Endometrial microvascular endothelial cells (primary cell): ENCODE measurements around the gene CAPZB. TPM values are rescaled to one million over a fixed set of nuclear protein-coding genes. Genes with fewer than 3 reads are reported as not detected.
"Not testable (repeated sequence)": the region's sequence is repeated elsewhere in the genome, so short reads cannot be mapped to it uniquely, and the experiment has no call there.

Experiments
- in situ Hi-C: cut with HindIII; loops from 2 replicates; pipeline ENCODE4 v1.10.0; 2017; ENCODE audit warnings: low sequenced_read_pairs, low pct_unique_long_range_greater_than_20kb; ENCODE audit errors: inconsistent ontology term
- total RNA-seq: library from RNA; depleted of rRNA; stranded (reverse); fragments of >200 nt; gene quantifications from one replicate; pipeline ENCODE4 v1.2.3, GENCODE V29; 2015; ENCODE audit errors: inconsistent ontology term

CAPZB gene
- total RNA-seq, 1 donor from 2014 or later, result 146 TPM

DNA sequence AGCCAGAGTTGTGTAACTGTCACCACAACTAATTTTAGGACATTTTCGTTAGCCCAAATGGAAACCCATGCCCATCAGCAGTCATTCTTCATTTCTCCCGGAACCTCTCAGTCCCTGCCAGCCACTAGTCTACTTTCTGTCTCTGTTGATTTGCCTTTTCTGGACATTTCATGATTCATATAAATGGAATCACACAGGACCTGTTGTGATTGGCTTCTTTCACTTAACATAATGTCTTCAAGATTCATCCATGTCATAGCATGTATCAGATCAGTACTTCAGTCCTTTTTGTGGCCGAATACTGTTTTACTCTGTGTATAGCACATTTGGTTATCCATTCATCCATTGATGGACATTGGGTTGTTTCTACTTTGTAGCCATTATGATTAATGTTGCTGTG lies 166.1 kb downstream of the CAPZB start:
- in situ Hi-C loops, result no loop called here

DNA sequence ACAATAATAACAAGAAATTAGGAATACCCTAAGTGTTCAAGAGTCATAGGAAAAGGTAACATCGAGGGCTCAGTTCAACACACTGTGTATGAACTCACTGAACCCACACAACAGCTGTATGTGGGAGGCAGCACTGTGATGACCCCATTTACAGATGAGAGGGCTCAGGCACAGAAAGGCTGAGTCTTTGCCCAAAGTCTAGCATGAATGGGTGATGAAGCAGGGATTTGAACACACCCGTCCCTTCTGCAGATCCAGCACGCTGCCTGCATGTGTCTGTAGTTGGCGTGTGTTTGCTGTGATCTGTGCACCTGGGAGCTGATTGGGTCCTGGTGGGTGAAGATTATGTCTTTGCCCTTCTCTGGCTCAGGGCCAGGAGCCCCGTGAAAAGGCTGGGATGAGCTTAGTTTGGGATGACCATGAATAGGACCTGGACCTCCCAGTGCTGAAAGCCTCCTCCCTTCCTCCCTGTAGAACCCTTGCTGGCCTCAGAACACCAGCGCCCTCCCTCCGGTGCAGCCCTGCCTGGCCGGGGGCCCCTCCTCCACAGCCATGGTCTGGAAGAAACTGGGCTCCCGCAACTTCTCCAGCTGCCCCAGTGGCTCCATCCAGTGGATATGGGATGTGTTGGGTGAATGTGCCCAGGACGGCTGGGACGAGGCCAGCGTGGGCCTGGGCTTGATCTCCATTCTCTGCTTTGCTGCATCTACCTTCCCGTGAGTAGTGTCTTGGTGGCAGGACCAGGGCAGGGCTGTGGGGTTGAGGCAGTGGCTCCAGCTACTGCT lies 168.0 kb downstream of the CAPZB start:
- in situ Hi-C loops, result no loop called here

DNA sequence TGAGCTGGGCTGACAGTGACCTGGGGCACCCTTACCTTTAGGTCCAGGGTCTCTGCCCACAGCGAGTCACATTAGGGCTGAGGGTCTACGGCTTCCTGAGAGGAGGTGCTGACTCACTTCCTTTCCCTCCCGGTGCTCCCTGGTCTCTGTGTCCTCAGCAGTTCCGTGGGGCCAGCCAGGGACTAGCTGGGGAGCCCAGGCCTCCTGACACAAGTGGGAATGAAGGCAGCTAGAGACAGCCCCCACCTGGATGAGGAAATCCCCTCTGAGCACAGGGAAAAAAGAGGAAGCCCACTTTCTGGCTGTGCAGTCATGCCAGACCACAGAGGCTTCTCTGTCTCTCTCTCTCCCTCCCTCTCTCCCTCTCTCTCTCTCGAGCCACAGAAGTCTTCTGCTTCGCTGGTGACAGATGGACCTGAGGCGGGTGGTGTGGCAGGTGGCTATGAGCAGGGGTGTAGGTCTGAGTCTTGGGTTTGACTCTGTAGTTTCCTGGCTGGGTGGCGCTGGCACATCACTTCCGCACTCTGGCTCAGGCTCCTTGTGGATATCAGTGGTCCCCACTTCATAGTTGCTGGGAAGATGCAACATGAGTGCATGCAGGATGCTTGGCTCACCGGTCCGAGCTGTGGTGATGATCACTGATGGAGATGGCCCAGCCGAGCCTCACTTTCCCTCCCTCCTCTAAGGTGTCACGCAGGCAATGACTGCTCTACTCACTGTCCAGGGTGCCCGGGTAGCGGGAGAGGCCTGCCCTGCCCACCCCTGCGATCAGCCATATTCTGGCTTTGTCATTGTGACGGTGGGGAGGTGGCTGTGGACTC lies 169.8 kb downstream of the CAPZB start:
- in situ Hi-C loops, result no loop called here

DNA sequence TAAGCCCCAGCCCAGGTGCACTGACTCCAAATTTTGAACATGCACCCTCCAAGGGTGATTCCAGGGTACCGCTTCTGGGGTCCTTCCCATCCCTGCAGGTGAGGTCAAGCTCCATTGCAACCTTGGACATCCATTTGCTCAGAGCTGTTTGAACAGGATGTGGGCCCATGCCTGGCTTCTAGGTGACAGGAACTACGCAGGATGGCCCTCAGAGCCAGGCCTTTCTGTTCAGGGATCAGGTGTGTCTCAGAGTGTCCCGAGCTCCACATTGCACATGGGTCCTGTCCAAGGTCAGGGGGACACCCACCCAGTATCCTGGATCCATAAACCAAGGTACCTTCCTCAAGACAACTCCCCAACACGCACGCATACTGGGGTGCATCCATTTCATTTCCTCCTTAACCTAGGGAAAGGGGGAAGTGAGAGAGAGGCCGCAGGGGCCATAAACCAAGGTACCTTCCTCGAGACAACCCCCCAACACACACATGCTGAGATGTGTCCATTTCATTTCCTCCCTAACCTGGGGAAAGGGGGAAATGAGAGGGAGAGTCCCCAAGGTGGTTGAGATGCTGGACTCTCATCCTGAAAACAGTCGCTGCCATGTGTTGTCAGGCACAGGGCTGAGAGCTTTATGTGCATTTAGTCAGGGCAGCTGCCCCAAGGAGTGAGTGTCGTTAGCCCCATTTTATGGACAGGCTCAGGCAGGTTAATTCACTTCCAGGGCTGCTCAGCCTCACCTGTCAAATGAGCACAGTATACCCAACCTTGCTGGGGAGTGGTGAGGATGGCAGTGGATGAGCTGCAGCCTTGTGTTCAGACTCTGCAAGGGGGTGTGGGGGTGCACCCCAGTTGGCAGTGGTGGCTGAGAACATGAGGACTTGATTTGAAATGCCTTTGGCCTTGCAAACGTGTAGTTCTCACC lies 171.1 kb downstream of the CAPZB start:
- in situ Hi-C loops, result no loop called here

DNA sequence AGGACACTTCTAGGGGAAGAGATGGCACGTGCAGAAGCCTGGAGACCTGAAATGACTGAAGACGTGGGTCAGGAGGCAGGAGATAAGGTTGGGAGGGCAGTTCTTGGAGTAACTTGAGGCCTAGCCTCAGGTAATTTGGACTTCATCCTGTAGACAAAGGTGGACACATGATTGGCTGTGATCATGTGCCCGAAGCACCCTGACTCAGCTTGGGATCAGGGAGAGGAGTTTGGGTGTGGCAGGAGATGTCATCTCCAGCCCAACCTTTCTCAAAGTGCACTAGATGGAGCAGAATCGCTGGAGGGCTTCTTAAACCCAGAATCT lies 171.7 kb downstream of the CAPZB start:
- in situ Hi-C loops, result no loop called here

DNA sequence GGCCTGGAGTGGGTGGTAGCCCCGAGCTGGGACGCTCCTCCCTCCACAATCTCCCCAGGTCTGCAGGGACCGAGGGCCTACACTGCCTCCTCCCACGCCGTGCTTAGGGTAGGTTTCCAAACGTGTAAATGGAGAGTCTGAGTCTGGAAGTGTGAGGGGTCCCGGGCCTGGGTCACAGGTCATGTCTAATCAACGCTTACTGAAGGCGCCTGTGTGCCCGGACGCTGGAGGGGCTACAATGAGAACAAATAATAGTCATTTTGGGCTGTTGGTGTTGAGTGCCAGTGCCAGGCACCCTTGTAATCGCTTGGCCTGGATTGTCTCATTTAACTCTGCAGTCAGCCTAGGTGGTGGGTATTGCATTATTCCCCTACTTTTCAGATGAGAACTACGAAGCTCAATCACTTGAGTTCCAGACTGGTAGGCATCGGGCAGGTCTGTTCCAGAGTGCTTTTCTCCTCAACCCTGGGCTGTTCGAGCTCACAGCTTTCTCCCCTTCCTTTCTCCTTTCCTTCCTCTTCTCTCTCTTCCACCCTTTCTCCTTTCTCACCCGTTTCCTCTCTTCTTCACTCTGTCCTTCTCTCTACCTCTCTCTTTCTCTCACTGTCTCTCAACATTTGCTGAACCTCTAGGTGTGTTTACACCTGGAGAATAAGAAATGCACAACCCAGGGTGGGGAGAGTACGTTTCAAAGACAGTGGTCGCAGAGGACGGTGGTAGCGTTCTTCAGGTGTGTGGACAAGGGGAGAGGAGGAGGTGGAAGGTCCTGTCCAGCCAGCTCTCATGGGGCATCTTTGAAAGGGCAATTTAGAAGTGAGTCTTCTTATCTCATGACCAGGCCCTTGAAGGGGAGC lies 172.3 kb downstream of the CAPZB start:
- in situ Hi-C loops, result no loop called here

DNA sequence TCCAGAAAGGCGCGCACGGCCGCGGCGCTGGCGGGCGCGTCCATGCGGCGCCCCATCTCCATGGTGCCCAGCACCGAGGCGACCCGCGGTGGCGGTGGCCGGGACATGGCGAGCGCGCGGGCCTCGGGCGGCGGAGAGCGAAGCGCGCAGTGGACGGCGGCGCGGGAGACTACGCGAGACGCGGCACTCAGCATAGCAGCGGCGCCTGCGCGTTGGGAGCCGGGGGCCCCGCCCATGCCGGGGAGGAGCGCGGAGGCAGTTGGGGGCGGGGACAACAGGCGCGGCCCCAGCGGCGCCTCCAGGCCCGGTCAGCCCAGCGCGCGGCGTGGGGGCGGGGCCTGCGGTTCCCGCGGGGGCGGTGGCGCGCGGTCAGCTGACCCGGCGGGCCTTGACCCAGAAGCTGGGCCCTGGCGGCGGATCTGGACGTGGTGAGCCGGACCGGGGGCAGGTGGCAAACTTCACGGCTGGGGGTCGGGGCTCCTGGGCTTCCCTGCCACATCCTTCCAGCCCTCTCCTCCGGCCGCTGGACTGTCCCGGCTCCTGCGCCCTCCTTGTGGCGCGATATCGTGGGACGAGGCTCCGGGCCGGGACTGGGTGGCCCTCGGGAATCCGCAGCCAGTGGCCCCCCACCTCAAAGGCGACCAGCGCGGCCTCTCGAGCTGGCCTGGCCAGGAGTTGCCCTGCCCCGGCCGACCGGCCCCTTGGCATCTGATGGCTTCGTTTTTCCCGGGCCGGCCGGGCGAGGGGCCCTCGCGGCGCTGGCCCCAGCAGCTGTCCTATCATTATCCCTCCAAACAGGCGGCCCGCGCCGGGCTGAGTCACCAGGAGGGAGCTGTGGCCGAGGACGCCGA lies 173.2 kb downstream of the CAPZB start, which contains the start of the genes AKR7A2 and SLC66A1:
AKR7A2 (minus strand) TSS at position 214 of the 851 bp plus-strand sequence; CDS start at position 194, 20 bp downstream.
SLC66A1 (plus strand) TSS at position 396 of the 851 bp plus-strand sequence. CDS start 5,352 bp downstream, outside the sequence.
- in situ Hi-C loops, result no loop called here

DNA sequence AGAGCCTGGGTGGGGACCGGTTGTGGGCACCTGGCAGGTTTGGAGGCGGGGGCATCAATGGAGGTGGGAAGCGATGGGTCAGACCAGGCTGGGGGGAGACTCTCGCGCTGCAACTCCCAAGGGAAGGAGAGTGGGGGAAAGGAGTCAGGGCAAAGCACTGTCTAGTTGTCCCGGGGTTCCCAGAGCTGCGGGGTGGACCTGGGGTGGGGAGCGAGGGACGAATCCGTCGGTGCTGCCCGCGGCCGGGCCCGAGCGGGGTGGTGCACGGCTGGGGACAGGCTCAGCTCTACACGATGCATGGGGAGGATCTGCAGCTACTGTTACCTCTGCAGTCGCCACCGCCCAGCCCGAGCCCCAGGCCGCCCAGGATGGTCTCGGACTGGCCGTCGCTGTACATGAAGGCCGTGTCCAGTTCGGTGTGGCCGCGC lies 173.8 kb downstream of the CAPZB start:
- in situ Hi-C loops, result no loop called here

DNA sequence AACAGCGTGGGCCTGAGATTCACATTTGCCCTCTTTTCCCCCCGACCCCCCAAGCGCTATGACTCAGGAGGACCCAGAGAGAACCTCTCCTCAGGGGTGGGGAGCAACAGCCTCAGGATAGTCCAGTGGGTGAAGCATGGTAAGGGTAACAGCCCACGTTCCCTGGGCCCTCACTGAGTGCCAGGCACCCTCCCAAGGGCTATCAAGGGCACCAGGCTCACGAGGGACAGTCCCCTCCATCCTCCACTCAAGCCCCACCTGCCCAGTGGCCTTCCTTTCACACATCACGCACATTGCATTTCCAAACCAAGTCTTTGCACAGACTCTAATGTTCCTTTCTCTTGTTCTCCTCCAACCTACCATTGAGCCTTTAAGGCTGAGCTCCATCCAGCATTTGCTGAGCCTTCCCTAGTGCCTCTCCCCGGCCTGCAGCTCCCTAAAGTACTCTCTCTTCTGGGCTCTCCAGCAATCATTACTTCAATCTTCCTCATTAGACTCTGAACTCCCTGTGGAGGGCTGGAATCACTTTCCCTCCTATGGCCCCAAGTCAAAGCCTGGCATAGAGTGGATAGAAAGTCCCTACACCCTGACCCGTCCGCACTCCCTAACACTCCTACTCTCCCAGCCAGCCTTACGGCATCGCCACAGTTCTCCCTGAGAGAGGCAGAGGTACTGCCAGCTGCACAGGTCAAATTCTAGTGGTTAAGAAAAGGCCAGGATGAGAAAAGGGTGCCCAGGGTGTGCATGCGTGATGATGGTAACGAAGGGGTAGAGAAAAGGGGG lies 174.4 kb downstream of the CAPZB start:
- in situ Hi-C loops, result no loop called here

DNA sequence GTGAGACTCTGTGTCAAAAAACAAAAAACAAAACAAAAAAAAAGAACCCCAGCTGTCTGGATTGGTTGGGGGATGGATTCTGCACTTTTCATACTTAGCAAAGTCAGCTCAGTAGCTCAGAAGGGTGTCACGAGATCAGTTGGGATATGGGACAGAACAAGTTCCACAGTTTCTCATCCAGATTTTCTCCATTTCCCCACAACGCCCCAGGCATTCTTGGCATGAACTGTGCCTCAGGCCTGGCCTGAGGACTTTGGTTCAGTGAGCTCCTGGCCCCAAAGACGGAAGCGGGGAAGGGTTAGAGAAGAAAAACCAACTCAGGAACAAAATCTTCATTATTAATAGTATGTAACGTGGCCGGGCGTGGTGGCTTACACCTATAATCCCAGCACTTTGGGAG lies 175.3 kb downstream of the CAPZB start:
- in situ Hi-C loops, result no loop called here

DNA sequence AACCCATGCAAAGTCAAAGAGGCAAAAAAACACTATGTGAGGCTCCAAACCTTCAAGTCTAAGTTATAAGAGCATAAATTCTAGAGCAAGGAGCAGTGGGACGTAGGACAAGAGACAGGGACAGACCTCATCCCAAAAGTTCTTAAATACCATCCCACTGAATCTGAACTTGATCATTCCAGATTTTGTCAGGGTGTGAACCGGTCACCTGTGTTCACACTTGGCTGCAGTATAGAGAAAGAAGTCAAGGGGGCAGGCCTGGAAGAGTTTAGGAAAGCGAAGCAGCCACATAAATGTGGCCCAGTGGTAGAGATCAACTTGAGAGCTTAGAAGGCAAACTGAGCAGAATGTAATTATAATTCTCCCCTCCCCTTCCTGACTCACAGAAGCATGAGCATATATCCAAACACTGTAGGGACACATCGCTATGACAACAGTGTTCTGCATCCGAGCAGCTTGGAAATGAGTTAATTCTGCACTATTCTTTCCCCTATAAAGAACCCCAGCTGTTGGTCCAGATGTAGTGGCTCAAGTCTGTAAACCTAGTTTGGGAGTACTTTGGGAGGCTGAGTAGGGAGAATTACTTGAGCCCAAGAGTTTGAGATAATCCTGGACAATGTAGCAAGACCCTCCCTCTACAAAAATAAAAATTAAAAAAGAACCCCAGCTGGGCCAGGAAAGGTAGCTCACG lies 176.1 kb downstream of the CAPZB start:
- in situ Hi-C loops, result no loop called here

DNA sequence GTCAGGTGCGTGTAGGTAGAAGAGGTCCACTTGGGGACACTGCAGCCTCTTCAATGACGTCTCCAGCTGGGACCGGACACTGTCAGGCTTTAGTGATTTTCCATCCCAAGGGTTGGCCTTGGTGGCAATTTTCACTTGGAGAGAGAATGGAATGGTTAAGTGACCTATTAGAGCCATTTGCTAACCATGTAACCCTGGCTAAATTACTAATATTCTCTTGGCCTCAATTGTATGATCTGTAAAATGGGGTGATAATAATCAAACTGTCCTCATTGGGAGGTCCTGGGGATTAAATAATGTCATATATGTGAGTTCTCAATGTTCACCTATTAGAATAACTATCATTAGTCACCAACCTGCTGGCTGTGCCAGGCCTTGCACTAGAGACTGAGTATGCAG lies 176.8 kb downstream of the CAPZB start:
- in situ Hi-C loops, result no loop called here

DNA sequence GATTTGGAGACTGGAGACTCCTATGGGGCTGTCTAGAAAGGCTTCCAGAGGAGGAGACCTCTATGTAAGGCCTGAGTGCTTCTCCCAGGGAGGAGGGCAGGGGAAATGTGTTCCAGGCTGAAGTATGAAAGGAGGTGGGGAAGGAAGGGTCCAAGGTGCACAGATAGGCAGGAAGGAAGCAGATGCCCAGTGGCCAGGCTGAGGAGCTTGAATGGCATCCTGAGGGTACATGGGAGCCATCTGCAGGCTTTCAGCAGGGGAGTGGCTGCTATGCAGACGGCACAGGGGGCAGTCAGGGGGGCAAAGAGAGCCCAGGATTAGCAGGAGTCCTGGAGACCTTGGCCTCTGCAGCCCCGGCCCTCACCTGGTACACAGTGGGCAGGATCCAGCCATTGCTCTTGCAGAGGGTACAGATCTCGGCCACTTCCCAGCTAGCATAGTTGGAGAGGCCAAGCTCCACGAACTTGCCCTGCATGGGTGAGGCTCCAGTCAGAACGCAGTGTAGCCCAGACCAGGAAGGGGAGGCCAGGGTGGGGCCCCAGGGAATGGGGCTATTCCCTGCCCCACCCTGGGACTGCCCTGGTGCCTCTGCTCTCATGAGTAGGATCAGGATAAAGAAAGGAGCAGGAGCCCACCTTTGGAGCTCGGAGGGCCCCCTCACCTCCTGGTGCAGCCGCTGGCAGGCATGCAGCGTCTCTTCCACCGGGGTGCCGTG lies 177.4 kb downstream of the CAPZB start:
- in situ Hi-C loops, result no loop called here

DNA sequence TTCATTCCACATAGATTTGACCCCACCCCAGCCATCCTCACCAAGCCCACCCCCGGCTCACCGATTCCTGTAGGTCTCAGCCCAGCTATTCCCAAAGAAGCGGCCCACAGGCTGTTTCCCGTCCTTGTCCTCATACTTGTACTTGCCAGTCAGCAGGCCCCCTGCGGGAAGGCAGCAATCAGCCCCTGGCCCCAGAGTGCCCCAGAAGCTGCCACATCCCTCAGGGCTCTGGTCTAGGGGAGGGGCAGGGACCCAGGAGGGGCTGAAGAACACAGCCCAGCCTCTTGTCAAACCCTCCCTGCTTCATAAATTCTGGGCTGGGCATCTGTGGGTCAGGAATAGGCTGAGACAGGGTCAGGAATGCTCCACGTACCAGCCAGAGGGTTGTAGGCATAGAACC lies 178.4 kb downstream of the CAPZB start:
- in situ Hi-C loops, result no loop called here

DNA sequence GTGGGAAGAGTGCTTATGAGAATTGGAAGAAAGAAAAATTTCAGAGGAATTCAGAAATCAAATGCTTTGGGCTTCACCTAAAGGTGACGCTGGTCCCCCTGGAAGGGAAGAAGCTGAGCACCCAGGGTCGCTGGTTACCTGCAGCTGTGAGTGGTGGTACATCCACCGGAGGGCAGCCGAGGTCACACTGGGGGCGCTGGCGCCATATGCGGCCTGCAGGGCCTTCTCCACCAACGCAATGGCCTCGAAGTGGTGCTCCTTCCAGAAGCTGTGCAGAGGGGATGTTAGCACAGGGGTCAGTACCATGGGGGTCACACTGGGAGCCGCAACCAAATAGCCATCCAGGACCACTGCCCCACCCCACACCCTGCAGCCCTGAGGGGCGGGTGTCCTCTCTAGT lies 179.5 kb downstream of the CAPZB start:
- in situ Hi-C loops, result no loop called here

DNA sequence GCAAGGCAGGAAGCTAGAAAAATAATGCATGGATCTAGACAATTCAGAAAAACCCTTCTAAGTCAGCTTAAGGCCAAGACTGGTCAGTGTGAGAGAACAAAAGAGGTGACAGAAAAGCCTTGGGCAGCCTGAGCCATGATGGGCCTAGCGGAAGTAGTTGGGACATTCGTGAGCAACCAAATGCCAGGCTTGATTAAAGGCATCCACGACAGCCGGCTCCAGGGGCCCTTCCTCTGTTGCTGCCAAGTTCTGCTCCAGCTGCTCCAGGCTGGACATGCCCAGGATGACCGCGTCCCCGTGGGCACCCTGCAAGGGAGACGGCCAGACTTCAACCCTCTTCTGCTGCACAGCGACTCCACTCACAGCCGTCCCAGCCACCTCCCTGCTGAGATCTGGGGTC lies 181.3 kb downstream of the CAPZB start:
- in situ Hi-C loops, result not testable (repeated sequence)
